Midbrain (tissue), 1 donor: ENCODE data around the gene COL18A1.
"Not testable (repeated sequence)": the region's sequence is repeated elsewhere in the genome, so short reads cannot be mapped to it uniquely, and the experiment has no call there.

Experiments used
- DNase-seq: peaks from one replicate; lab custom pipeline; 2025; lab: John Stamatoyannopoulos, UW

COL18A1 gene

GRCh38 chr21:45367402-45368351 is 37.3 kb upstream of the COL18A1 start:
- no peak for DNase-seq

GRCh38 chr21:45369018-45369417 is 35.9 kb upstream of the COL18A1 start:
- DNase-seq, result not testable (repeated sequence)

GRCh38 chr21:45370575-45370974 is 34.4 kb upstream of the COL18A1 start:
- no peak for DNase-seq

GRCh38 chr21:45371081-45371480 is 33.9 kb upstream of the COL18A1 start:
- DNase-seq, result no peak

- DNase-seq, result no peak
Observed at GRCh38 chr21:45371655-45372054, 33.3 kb upstream of the COL18A1 start.

- no peak for DNase-seq
Observed at GRCh38 chr21:45372732-45373355, 32.1 kb upstream of the COL18A1 start.

- DNase-seq, result no peak
Observed at GRCh38 chr21:45373991-45374816, 30.8 kb upstream of the COL18A1 start.

- no peak for DNase-seq
Observed at GRCh38 chr21:45374826-45375455, 30.0 kb upstream of the COL18A1 start.

GRCh38 chr21:45376459-45377324 is 28.3 kb upstream of the COL18A1 start:
- DNase-seq, result no peak

GRCh38 chr21:45377325-45377709 is 27.6 kb upstream of the COL18A1 start:
- DNase-seq, result no peak

- DNase-seq, result no peak
Observed at GRCh38 chr21:45377866-45378257, 27.1 kb upstream of the COL18A1 start.

- no peak for DNase-seq
Observed at GRCh38 chr21:45378258-45378966, 26.6 kb upstream of the COL18A1 start.

- DNase-seq, result no peak
Observed at GRCh38 chr21:45379171-45379900, 25.6 kb upstream of the COL18A1 start.

- DNase-seq, result no peak
Observed at GRCh38 chr21:45379901-45380330, 25.0 kb upstream of the COL18A1 start.

- no peak for DNase-seq
Observed at GRCh38 chr21:45380566-45380965, 24.4 kb upstream of the COL18A1 start.

GRCh38 chr21:45381036-45381787 is 23.8 kb upstream of the COL18A1 start:
- no peak for DNase-seq

- no peak for DNase-seq
Observed at GRCh38 chr21:45381865-45382696, 22.9 kb upstream of the COL18A1 start.

GRCh38 chr21:45382697-45382997 is 22.3 kb upstream of the COL18A1 start:
- DNase-seq, result no peak
